ENCODE data around the gene CTU2. TPM values are rescaled to one million over a fixed set of nuclear protein-coding genes. Genes with fewer than 3 reads are reported as not detected.
"Not testable (repeated sequence)": the region's sequence is repeated elsewhere in the genome, so short reads cannot be mapped to it uniquely, and the experiment has no call there.

The CTU2 gene
- polyA plus RNA-seq, 1 of the 3 experiments (the other 2 are of a cell fraction), result 16.2 TPM

DNA sequence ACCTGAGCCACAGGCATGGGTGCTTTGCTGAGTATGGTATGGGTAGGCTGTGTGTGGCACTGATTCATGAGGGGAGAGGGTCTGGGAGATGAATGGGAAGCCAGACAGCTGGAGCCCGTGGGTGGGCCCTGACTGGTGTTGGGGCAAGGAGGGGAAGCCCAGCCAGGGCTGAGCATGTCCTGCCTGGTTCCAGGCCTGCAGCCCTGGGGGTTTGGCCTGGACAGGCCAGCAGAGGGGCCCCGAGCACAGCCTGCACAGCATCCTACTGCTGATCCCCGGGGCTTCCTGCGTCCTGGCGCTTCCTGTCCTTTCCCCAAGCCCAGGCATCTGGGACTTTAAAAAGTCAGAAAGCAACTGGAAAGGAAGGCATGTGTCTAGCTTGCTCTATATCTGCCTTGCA, 38.8 kb upstream of the CTU2 start:
- Histone ChIP-seq H3K36me3 (replicated peaks in 1 of 2; ENCODE audit: control insufficient read depth in 1 of 2, insufficient read depth in 2 of 2, low read length in 1 of 2) (peaks cover 0 to 3% of the 10 kb centered on the region in 2 experiments), H4K20me1 (ENCODE audit: insufficient read depth) (no peaks in the 10 kb centered on the region), H3K4me3 (ENCODE audit: low read depth in 2 of 2, low read length in 1 of 2) (no peak overlapping the region), H3K9ac (no peak overlapping the region), H3F3A (replicated peaks; ENCODE audit: insufficient read depth) (no peaks in the 10 kb centered on the region), H3K9me2 (no peaks in the 10 kb centered on the region), H3K27ac (ENCODE audit: low read depth in 2 of 2, low read length in 1 of 2) (no peak overlapping the region), H3K27me3 (ENCODE audit: insufficient read depth) (no peaks in the 10 kb centered on the region), H3K79me2 (ENCODE audit: insufficient read depth) (peaks cover 4% of the 10 kb centered on the region; the same call in 1 of the 2 replicates), H3K4me1 (ENCODE audit: control insufficient read depth in 1 of 2, insufficient read depth in 2 of 2, low read depth in 1 of 2, low read length in 1 of 2) (no peaks in the 10 kb centered on the region; a peak in 1 of 4 replicates), H3K4me2 (no peak overlapping the region), H3K9me3 (no peaks in the 10 kb centered on the region), H2AFZ (ENCODE audit: low read depth) (no peak overlapping the region)
- POLR2A ChIA-PET, result no interaction called here
- 81% methylated on average over 4 of the region's 5 CpGs for WGBS (ENCODE audit: low lambda C conversion rate)
- TF ChIP-seq FOSL2 (IDR thresholded peaks at IDR 0.05; ENCODE audit: borderline replicate concordance, low read depth) (no peak), RAD21 (IDR thresholded peaks at IDR 0.05; ENCODE audit: low read length) (peak; percentile 28), POLR2AphosphoS5 (IDR thresholded peaks at IDR 0.05; ENCODE audit: low read depth, low read length) (no peak), ELF1 (IDR thresholded peaks at IDR 0.05) (no peak), EP300 (IDR thresholded peaks at IDR 0.05; ENCODE audit: borderline replicate concordance in 1 of 2, low read depth in 1 of 2, low read length in 1 of 2) (no peak)
- TF ChIP-seq, protein P1, sequence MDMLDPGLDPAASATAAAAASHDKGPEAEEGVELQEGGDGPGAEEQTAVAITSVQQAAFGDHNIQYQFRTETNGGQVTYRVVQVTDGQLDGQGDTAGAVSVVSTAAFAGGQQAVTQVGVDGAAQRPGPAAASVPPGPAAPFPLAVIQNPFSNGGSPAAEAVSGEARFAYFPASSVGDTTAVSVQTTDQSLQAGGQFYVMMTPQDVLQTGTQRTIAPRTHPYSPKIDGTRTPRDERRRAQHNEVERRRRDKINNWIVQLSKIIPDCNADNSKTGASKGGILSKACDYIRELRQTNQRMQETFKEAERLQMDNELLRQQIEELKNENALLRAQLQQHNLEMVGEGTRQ (IDR thresholded peaks at IDR 0.05; ENCODE audit: borderline replicate concordance, low read depth, low read length), result no peak
- TF ChIP-seq, protein P2, sequence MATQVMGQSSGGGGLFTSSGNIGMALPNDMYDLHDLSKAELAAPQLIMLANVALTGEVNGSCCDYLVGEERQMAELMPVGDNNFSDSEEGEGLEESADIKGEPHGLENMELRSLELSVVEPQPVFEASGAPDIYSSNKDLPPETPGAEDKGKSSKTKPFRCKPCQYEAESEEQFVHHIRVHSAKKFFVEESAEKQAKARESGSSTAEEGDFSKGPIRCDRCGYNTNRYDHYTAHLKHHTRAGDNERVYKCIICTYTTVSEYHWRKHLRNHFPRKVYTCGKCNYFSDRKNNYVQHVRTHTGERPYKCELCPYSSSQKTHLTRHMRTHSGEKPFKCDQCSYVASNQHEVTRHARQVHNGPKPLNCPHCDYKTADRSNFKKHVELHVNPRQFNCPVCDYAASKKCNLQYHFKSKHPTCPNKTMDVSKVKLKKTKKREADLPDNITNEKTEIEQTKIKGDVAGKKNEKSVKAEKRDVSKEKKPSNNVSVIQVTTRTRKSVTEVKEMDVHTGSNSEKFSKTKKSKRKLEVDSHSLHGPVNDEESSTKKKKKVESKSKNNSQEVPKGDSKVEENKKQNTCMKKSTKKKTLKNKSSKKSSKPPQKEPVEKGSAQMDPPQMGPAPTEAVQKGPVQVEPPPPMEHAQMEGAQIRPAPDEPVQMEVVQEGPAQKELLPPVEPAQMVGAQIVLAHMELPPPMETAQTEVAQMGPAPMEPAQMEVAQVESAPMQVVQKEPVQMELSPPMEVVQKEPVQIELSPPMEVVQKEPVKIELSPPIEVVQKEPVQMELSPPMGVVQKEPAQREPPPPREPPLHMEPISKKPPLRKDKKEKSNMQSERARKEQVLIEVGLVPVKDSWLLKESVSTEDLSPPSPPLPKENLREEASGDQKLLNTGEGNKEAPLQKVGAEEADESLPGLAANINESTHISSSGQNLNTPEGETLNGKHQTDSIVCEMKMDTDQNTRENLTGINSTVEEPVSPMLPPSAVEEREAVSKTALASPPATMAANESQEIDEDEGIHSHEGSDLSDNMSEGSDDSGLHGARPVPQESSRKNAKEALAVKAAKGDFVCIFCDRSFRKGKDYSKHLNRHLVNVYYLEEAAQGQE (IDR thresholded peaks at IDR 0.05; ENCODE audit: low read depth, low read length), result no peak
- TF ChIP-seq, protein P3, sequence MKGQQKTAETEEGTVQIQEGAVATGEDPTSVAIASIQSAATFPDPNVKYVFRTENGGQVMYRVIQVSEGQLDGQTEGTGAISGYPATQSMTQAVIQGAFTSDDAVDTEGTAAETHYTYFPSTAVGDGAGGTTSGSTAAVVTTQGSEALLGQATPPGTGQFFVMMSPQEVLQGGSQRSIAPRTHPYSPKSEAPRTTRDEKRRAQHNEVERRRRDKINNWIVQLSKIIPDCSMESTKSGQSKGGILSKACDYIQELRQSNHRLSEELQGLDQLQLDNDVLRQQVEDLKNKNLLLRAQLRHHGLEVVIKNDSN (IDR thresholded peaks at IDR 0.05; ENCODE audit: borderline replicate concordance, low read depth), result no peak
- CTCF ChIA-PET, result no interaction called here
- DNase-seq, result peak; percentile 65

DNA sequence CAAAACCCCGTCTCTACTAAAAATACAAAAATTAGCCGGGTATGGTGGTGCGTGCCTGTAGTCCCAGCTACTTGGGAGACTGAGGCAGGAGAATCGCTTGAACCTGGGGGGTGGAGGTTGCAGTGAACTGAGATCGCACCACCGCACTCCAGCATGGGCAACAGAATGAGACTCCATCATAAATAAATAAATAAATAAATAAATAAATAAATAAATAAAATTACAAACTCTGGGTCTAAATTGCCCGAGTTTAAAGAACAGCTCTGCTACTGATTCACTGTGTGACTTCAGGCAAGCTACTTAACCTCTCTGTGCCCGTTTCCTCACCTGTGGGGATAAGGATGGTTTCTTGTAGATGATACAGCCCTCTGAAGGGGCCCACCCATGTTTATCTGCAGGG, 36.8 kb upstream of the CTU2 start:
- 88% methylated on average over 8 of the region's 8 CpGs for WGBS (ENCODE audit: low lambda C conversion rate)
- H3K9ac ChIP-seq; H3K36me3 ChIP-seq (replicated peaks in 1 of 2; ENCODE audit: control insufficient read depth in 1 of 2, insufficient read depth in 2 of 2, low read length in 1 of 2); H3K79me2 ChIP-seq (ENCODE audit: insufficient read depth); H3K27ac ChIP-seq (ENCODE audit: low read depth in 2 of 2, low read length in 1 of 2); H3K27me3 ChIP-seq (ENCODE audit: insufficient read depth); H4K20me1 ChIP-seq (ENCODE audit: insufficient read depth); H3K4me3 ChIP-seq (ENCODE audit: low read depth in 2 of 2, low read length in 1 of 2); POLR2A ChIA-PET; H3K4me2 ChIP-seq; DNase-seq; H3F3A ChIP-seq (replicated peaks; ENCODE audit: insufficient read depth); H3K4me1 ChIP-seq (ENCODE audit: control insufficient read depth in 1 of 2, insufficient read depth in 2 of 2, low read depth in 1 of 2, low read length in 1 of 2); H3K9me2 ChIP-seq; H2AFZ ChIP-seq (ENCODE audit: low read depth); H3K9me3 ChIP-seq: not testable (repeated sequence)
- CTCF ChIA-PET, result interaction anchor here (1.4 to 1.8 kb wide), 2 partner anchors 16 to 108 kb away, joined by 3 to 4 read pairs; no protein-coding TSS in a partner anchor
